Measurements from ENCODE around the gene SPNS3.

SPNS3 gene

GRCh38 chr17:4515501-4515900, 81.8 kb downstream of the SPNS3 start:
- Histone ChIP-seq H3K9me3 (ENCODE audit: control insufficient read depth in 1 of 2, low read length in 2 of 2) (no peaks in the 10 kb centered on the region), H3K9ac (ENCODE audit: low read depth in 1 of 2, low read length in 2 of 2) (no peak overlapping the region), H3K4me1 (ENCODE audit: control insufficient read depth in 1 of 2, insufficient read depth in 2 of 2, low read length in 2 of 2) (peaks cover 35 to 41% of the 10 kb centered on the region in 2 donors), H3K4me3 (ENCODE audit: low read depth in 1 of 2, low read length in 2 of 2) (no peak overlapping the region), H3K27ac (ENCODE audit: low read depth, low read length) (no peak overlapping the region), H3K27me3 (ENCODE audit: control insufficient read depth in 1 of 2, insufficient read depth in 2 of 2, low read length in 2 of 2) (no peaks in the 10 kb centered on the region), H3K36me3 (ENCODE audit: control insufficient read depth in 1 of 2, insufficient read depth in 2 of 2, low read length in 2 of 2) (no peaks in the 10 kb centered on the region)

- Histone ChIP-seq H3K4me1 (ENCODE audit: control insufficient read depth in 1 of 2, insufficient read depth in 2 of 2, low read length in 2 of 2) (peaks cover 31 to 38% of the 10 kb centered on the region in 2 donors), H3K9me3 (ENCODE audit: control insufficient read depth in 1 of 2, low read length in 2 of 2) (no peaks in the 10 kb centered on the region), H3K36me3 (ENCODE audit: control insufficient read depth in 1 of 2, insufficient read depth in 2 of 2, low read length in 2 of 2) (no peaks in the 10 kb centered on the region), H3K27me3 (ENCODE audit: control insufficient read depth in 1 of 2, insufficient read depth in 2 of 2, low read length in 2 of 2) (no peaks in the 10 kb centered on the region), H3K27ac (ENCODE audit: low read depth, low read length) (no peak overlapping the region), H3K9ac (ENCODE audit: low read depth in 1 of 2, low read length in 2 of 2) (no peak overlapping the region), H3K4me3 (ENCODE audit: low read depth in 1 of 2, low read length in 2 of 2) (no peak overlapping the region)
Observed at GRCh38 chr17:4516735-4517134, 83.0 kb downstream of the SPNS3 start.

GRCh38 chr17:4518901-4519300, 85.2 kb downstream of the SPNS3 start:
- Histone ChIP-seq H3K36me3 (ENCODE audit: control insufficient read depth in 1 of 2, insufficient read depth in 2 of 2, low read length in 2 of 2) (peaks cover 0 to 1% of the 10 kb centered on the region in 2 donors), H3K9ac (ENCODE audit: low read depth in 1 of 2, low read length in 2 of 2) (no peak overlapping the region), H3K27ac (ENCODE audit: low read depth, low read length) (peak overlapping the region; percentile 41), H3K4me1 (ENCODE audit: control insufficient read depth in 1 of 2, insufficient read depth in 2 of 2, low read length in 2 of 2) (peaks cover 14 to 33% of the 10 kb centered on the region in 2 donors), H3K4me3 (ENCODE audit: low read depth in 1 of 2, low read length in 2 of 2) (no peak overlapping the region), H3K27me3 (ENCODE audit: control insufficient read depth in 1 of 2, insufficient read depth in 2 of 2, low read length in 2 of 2) (no peaks in the 10 kb centered on the region), H3K9me3 (ENCODE audit: control insufficient read depth in 1 of 2, low read length in 2 of 2) (no peaks in the 10 kb centered on the region)

- Histone ChIP-seq H3K36me3 (ENCODE audit: control insufficient read depth in 1 of 2, insufficient read depth in 2 of 2, low read length in 2 of 2) (peaks cover 0 to 4% of the 10 kb centered on the region in 2 donors), H3K27me3 (ENCODE audit: control insufficient read depth in 1 of 2, insufficient read depth in 2 of 2, low read length in 2 of 2) (no peaks in the 10 kb centered on the region), H3K9ac (ENCODE audit: low read depth in 1 of 2, low read length in 2 of 2) (no peak overlapping the region), H3K9me3 (ENCODE audit: control insufficient read depth in 1 of 2, low read length in 2 of 2) (no peaks in the 10 kb centered on the region), H3K4me3 (ENCODE audit: low read depth in 1 of 2, low read length in 2 of 2) (no peak overlapping the region), H3K4me1 (ENCODE audit: control insufficient read depth in 1 of 2, insufficient read depth in 2 of 2, low read length in 2 of 2) (peaks cover 13 to 31% of the 10 kb centered on the region in 2 donors), H3K27ac (ENCODE audit: low read depth, low read length) (peak overlapping the region; percentile 41)
Observed at GRCh38 chr17:4519361-4519788, 85.6 kb downstream of the SPNS3 start.

- H3K4me1 ChIP-seq (ENCODE audit: control insufficient read depth in 1 of 2, insufficient read depth in 2 of 2, low read length in 2 of 2), result peaks cover 6 to 23% of the 10 kb centered on the region in 2 donors
- no peaks in the 10 kb centered on the region for H3K9me3 ChIP-seq (ENCODE audit: control insufficient read depth in 1 of 2, low read length in 2 of 2)
- H3K4me3 ChIP-seq (ENCODE audit: low read depth in 1 of 2, low read length in 2 of 2), result no peak overlapping the region
- H3K27me3 ChIP-seq (ENCODE audit: control insufficient read depth in 1 of 2, insufficient read depth in 2 of 2, low read length in 2 of 2), result no peaks in the 10 kb centered on the region
- peaks cover 0 to 4% of the 10 kb centered on the region in 2 donors for H3K36me3 ChIP-seq (ENCODE audit: control insufficient read depth in 1 of 2, insufficient read depth in 2 of 2, low read length in 2 of 2)
- peak overlapping the region; percentile 54 for H3K27ac ChIP-seq (ENCODE audit: low read depth, low read length)
- no peak overlapping the region for H3K9ac ChIP-seq (ENCODE audit: low read depth in 1 of 2, low read length in 2 of 2)
Observed at GRCh38 chr17:4520060-4520893, 86.5 kb downstream of the SPNS3 start.

GRCh38 chr17:4520894-4521600, 87.3 kb downstream of the SPNS3 start:
- Histone ChIP-seq H3K27ac (ENCODE audit: low read depth, low read length) (no peak overlapping the region), H3K4me3 (ENCODE audit: low read depth in 1 of 2, low read length in 2 of 2) (no peak overlapping the region), H3K9me3 (ENCODE audit: control insufficient read depth in 1 of 2, low read length in 2 of 2) (no peaks in the 10 kb centered on the region), H3K36me3 (ENCODE audit: control insufficient read depth in 1 of 2, insufficient read depth in 2 of 2, low read length in 2 of 2) (peaks cover 3 to 4% of the 10 kb centered on the region in 2 donors), H3K27me3 (ENCODE audit: control insufficient read depth in 1 of 2, insufficient read depth in 2 of 2, low read length in 2 of 2) (no peaks in the 10 kb centered on the region), H3K9ac (ENCODE audit: low read depth in 1 of 2, low read length in 2 of 2) (no peak overlapping the region), H3K4me1 (ENCODE audit: control insufficient read depth in 1 of 2, insufficient read depth in 2 of 2, low read length in 2 of 2) (peaks cover 0 to 17% of the 10 kb centered on the region in 2 donors)

- peaks cover 0 to 17% of the 10 kb centered on the region in 2 donors for H3K4me1 ChIP-seq (ENCODE audit: control insufficient read depth in 1 of 2, insufficient read depth in 2 of 2, low read length in 2 of 2)
- peaks cover 4% of the 10 kb centered on the region in 2 donors for H3K36me3 ChIP-seq (ENCODE audit: control insufficient read depth in 1 of 2, insufficient read depth in 2 of 2, low read length in 2 of 2)
- no peaks in the 10 kb centered on the region for H3K27me3 ChIP-seq (ENCODE audit: control insufficient read depth in 1 of 2, insufficient read depth in 2 of 2, low read length in 2 of 2)
- no peak overlapping the region for H3K9ac ChIP-seq (ENCODE audit: low read depth in 1 of 2, low read length in 2 of 2)
- H3K4me3 ChIP-seq (ENCODE audit: low read depth in 1 of 2, low read length in 2 of 2), result no peak overlapping the region
- H3K9me3 ChIP-seq (ENCODE audit: control insufficient read depth in 1 of 2, low read length in 2 of 2), result no peaks in the 10 kb centered on the region
- peak overlapping the region; percentile 14 for H3K27ac ChIP-seq (ENCODE audit: low read depth, low read length)
Observed at GRCh38 chr17:4522661-4523060, 88.9 kb downstream of the SPNS3 start.

- peaks cover 4% of the 10 kb centered on the region in 2 donors for H3K36me3 ChIP-seq (ENCODE audit: control insufficient read depth in 1 of 2, insufficient read depth in 2 of 2, low read length in 2 of 2)
- H3K9me3 ChIP-seq (ENCODE audit: control insufficient read depth in 1 of 2, low read length in 2 of 2), result no peaks in the 10 kb centered on the region
- no peak overlapping the region for H3K4me3 ChIP-seq (ENCODE audit: low read depth in 1 of 2, low read length in 2 of 2)
- H3K9ac ChIP-seq (ENCODE audit: low read depth in 1 of 2, low read length in 2 of 2), result no peak overlapping the region
- no peaks in the 10 kb centered on the region for H3K27me3 ChIP-seq (ENCODE audit: control insufficient read depth in 1 of 2, insufficient read depth in 2 of 2, low read length in 2 of 2)
- H3K27ac ChIP-seq (ENCODE audit: low read depth, low read length), result no peak overlapping the region
- H3K4me1 ChIP-seq (ENCODE audit: control insufficient read depth in 1 of 2, insufficient read depth in 2 of 2, low read length in 2 of 2), result peaks cover 0 to 17% of the 10 kb centered on the region in 2 donors
Observed at GRCh38 chr17:4523946-4524345, 90.2 kb downstream of the SPNS3 start.

GRCh38 chr17:4525691-4526397, 92.1 kb downstream of the SPNS3 start:
- peaks cover 4 to 7% of the 10 kb centered on the region in 2 donors for H3K36me3 ChIP-seq (ENCODE audit: control insufficient read depth in 1 of 2, insufficient read depth in 2 of 2, low read length in 2 of 2)
- H3K27me3 ChIP-seq (ENCODE audit: control insufficient read depth in 1 of 2, insufficient read depth in 2 of 2, low read length in 2 of 2), result no peaks in the 10 kb centered on the region
- no peak overlapping the region for H3K4me3 ChIP-seq (ENCODE audit: low read depth in 1 of 2, low read length in 2 of 2)
- H3K27ac ChIP-seq (ENCODE audit: low read depth, low read length), result no peak overlapping the region
- peaks cover 0 to 4% of the 10 kb centered on the region in 2 donors for H3K4me1 ChIP-seq (ENCODE audit: control insufficient read depth in 1 of 2, insufficient read depth in 2 of 2, low read length in 2 of 2)
- no peak overlapping the region for H3K9ac ChIP-seq (ENCODE audit: low read depth in 1 of 2, low read length in 2 of 2)
- H3K9me3 ChIP-seq (ENCODE audit: control insufficient read depth in 1 of 2, low read length in 2 of 2), result no peaks in the 10 kb centered on the region

GRCh38 chr17:4527134-4527533, 93.4 kb downstream of the SPNS3 start:
- H3K27me3 ChIP-seq (ENCODE audit: control insufficient read depth in 1 of 2, insufficient read depth in 2 of 2, low read length in 2 of 2), result no peaks in the 10 kb centered on the region
- no peaks in the 10 kb centered on the region for H3K4me1 ChIP-seq (ENCODE audit: control insufficient read depth in 1 of 2, insufficient read depth in 2 of 2, low read length in 2 of 2)
- H3K9ac ChIP-seq (ENCODE audit: low read depth in 1 of 2, low read length in 2 of 2), result no peak overlapping the region
- no peak overlapping the region for H3K4me3 ChIP-seq (ENCODE audit: low read depth in 1 of 2, low read length in 2 of 2)
- no peaks in the 10 kb centered on the region for H3K9me3 ChIP-seq (ENCODE audit: control insufficient read depth in 1 of 2, low read length in 2 of 2)
- no peak overlapping the region for H3K27ac ChIP-seq (ENCODE audit: low read depth, low read length)
- peaks cover 4 to 7% of the 10 kb centered on the region in 2 donors for H3K36me3 ChIP-seq (ENCODE audit: control insufficient read depth in 1 of 2, insufficient read depth in 2 of 2, low read length in 2 of 2)
